Activated naive CD4-positive, alpha-beta T cell (primary cell): ENCODE measurements around the gene GOLGA1.
"Not testable (repeated sequence)": the region's sequence is repeated elsewhere in the genome, so short reads cannot be mapped to it uniquely, and the experiment has no call there.

Experiments
- DNase-seq, 4 experiments: peaks; one replicate each; lab custom pipeline; 2025; lab: John Stamatoyannopoulos, UW

The GOLGA1 gene

DNA sequence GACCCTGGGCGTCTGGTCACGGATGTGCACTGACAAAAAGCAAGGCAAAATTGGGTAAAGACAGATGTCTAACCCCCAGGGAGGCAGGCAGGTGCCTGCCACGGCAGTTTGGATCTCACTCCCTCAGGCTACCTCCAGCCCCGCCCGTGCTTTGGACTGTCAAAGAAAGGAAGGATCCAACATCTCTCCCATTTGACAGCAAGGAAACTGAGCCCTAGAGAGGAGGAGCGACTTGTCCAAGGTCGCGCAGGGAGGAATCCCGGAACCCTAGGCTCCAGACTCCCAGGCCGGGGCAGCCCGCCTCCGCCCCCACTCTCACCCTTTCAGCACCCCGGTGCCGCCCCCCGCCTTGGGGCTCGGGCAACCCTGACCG, 376 bp downstream of the GOLGA1 start:
- no peak for DNase-seq

DNA sequence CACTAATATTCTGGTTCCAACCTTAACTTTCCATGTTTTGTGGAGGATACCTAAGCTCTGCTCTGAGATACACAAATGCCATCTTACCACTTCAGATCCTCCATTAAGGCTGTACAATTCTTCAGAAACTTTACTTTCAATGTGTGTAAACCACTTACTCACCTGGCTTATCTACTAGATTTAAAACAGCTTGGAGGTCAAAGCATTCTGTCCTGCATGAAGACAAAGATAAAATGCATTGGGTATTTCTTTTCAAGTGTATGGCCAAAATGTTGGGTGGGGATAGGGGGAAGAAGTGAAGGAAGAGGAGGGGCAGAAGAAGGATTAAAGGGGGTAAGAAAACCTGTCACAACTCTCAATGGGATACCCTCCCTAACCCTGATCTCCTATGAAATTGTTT, 939 bp downstream of the GOLGA1 start:
- DNase-seq = no peak

DNA sequence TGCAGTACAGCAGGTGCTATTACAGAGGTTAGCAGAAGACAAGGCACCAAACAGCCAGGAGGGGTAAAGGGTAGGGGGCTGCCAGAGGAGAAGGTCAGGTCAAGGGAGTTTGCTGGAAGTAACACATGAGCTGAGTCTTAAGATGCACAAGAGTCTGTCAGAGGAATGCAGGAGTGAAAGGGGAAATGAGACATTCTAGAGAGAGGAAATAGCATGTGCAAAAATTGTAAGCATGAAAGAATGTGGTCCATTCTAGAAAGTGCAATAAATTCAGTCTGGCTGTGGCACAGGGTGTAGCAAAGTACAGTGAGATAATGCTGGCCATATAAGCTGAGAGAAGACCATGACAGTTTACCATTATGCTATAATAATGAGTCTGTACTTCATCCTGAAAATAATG, 6.6 kb downstream of the GOLGA1 start:
- DNase-seq = no peak

DNA sequence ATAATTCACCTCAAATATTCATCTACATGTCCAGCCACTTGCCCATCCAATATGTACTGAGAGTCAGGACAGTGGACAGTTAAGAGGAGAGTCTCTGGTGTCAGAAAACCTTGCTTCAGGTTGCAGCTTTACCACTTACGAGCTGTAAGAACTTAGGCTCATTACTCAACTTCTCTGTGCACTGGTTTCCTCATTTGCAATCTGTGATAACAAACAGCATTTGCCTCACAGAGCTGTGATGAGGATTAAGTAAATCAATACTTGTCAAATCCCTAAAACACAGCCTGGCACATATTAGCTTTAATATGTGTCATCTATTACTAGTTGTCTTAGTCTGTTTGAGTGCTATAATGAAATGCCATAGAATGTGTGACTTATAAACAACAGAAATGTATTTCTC, 8.6 kb downstream of the GOLGA1 start:
- DNase-seq = no peak

DNA sequence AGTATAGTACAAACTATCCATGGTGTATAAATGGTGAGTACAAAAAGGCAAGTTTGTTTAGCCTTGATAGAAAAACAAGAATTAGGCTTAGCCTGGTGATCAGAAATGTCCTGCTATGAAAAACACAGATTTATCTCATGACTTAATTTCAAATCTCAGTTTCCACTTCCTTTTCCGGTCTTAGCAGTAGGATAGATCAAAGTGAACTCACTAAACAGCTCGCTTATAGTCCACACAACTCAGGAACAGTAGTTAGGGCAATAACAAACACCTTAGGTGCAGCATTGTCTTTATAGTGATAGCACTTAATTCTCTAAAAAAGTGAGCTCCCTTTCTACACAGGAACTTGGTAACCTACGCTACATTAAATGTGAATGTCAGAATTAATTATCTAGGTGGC, 11.4 kb downstream of the GOLGA1 start:
- no peak for DNase-seq

DNA sequence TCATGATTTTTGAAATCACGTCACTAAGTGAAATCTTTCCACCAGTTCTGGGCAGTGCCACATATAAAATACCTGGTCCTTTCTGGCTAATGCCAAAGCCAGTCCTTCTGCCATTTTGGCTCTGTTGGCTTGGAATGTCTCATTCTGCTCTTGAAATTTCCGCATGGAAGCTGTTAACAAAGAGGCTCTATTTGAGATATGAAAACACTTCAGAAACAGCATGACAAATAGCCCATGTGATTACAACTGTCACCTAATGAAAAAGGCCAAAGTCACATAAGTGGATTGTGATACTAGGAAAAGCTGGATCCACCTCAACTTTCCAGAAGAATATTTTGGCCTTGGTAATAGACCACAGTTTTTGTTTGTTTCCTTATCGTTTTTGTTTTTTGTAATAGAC, 12.8 kb downstream of the GOLGA1 start:
- DNase-seq = no peak

DNA sequence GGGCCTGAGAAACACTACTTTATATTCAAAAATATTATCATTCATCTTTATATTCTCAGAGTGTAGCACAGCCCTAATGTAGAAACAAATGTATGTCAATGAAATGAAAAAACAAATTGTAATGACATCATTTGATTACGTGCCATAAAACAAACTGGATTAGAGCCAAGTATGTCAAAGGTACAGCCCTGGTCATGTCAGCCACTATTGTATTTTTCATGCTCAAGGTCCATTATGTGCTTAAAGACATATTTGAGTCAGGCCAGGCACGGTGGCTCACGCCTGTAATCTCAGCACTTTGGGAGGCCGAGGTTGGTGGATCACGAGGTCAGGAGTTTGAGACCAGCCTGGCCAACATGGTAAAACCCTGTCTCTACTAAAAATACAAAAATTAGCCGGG, 20.5 kb downstream of the GOLGA1 start:
- DNase-seq = not testable (repeated sequence)

DNA sequence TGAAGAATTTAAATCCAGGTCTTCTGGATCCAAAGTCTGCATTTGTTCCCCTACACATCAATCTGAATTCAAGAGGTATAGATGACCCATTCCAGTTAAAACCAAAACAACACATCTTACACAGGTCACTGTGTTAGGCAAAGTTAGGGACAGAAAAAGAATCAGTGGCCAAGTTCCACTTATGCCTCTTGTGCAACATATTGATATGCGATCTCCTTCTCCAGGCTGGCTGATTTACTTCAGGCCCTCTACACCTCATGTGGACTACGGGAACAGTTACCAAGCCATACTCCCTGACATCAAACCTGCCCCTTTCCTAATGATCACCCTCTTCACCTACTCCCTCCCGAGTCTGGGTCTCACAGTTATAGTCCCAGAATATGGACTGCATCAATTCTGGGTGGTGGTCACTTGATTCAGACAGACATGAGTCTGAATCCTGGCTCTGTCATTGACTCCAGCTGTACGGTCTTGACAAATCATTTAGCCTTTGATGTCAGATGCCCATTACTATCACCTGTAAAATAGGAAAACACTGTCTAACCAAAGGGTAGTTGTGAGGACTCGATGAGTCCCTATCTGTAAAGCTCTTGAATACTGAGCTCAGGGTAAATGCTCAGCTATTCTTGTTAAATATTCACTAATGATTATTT, 26.0 kb downstream of the GOLGA1 start:
- DNase-seq = no peak

DNA sequence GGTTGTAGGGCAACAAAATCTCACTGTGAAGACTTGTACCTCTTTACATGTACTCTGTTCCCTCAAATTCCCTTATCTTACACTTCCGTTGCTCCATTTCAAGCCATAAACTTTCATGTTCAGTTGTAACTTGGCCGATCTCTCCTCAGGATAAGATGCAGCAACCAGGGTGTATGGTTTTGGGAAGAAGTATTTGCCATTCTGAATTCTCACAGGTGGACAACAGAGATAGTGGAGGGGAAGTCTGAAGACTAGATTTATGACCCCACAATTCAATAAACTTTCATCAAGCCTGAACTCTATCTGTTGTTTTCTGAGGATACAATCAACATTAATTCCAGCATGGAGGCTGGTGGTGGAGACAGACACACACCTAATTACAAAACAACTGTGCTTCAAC, 27.5 kb downstream of the GOLGA1 start:
- no peak for DNase-seq

DNA sequence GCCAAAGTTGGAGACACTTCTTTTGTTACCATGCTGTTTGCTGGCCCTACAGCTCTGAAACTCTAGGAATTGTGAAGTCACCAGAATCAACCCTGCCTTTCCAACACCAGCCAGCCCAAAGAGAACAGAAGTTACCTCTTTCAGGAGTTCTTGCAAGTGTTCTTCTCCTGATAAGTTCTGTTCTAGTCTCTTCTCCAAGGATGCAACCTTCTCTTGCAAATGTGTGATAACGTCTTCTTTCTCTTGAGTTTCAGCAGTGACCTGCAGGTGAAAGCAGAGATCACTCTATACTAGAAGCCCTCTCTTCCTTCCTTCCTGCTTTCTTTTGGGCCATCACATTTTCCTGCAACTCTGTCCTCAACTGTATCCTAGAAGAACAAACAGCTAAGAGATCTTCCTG, 29.1 kb downstream of the GOLGA1 start:
- DNase-seq = no peak

DNA sequence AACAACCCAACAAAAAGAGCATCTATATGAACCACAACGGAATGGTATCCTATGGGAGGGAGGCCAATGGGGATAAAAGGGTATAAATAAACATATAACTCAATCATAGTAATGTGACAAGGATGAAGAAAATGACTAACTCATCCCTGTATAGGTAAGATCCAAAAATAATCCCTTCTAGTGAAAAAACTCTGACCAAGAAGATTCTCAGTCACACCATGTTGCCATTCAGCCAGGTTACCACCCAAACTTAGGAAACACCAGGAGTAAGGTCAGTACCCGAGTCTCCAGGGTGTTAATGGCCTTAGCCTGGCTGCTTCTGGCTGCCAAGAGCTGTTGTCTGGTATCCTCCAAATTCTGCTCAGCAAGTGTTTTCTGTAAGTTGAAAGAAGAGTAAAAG, 32.8 kb downstream of the GOLGA1 start:
- DNase-seq = no peak

DNA sequence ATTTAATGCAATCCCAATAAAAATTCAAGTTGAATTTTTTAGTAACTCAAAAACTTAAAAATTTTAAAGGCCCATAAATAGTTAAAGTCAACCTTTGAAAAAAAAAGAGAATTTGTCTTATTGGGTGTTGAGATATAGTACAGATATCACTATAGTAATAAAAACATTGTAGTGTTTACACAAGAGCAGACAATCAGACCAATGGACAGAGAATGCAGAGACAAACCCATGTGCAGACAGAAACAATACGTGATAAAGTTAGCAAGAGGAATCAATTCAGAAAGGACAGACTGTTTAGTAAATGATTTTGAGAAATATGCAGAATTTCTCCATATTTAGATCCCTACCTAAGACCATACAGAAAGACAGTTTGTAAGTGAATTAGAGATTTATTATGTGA, 33.9 kb downstream of the GOLGA1 start:
- DNase-seq = no peak

DNA sequence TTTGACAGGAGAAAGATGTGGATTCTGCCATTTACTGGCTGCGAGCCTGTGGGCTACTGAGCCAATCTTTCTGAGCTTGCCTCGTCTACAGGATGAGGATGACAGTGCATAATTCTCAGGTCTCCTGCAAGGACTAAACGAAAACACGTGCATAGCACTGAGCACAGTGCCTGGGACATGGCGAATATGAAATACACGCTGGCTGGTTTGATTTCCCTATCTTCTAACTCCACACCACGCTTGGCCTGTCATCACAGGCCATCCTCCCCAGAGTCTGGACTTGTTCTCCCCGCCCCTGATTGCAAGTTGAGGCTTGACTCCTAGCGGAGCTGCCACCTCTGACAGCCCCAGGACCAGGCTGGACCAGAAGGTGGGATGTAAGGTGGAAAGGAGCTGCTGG, 41.0 kb downstream of the GOLGA1 start:
- DNase-seq = no peak

DNA sequence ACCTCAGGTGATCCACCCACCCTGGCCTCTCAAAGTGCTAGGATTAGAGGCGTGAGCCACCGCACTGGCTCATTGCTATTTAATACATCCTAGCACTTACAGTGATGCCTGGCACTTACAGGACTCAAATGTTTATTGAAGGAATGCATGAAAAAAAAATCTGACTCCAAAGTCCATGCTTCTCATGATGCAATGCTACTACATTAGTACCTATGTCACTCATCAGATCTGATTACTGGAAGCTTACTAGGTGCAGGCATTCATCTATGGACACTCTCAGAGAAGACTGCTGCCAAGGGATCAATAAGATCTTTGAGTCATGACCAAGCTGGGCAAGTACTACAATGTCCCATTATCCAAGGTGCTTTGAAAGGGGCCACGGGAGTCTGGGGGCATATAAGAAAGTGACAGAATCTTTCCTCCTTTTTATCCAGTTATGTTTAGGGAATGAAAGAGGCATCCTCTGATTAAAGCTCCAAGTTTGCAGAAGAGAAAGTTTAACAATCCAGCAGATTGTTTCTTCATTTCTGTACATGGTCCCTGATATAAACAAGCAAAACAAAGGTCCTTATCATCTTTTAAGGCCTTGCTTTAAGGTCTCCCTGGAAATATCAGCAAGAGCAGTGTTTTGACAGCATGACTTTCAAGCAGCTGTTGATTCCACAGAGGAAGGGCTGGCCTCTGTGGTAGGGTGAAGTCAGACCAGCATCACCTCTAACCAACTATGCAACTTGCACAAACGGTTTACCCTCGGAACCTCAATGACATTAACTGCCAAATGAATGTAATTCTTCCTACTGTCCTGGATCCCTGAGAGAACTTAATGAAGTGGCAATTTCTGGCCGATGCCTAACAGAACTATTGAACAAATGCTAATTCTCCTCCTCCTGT, 43.1 kb downstream of the GOLGA1 start:
- no peak for DNase-seq

DNA sequence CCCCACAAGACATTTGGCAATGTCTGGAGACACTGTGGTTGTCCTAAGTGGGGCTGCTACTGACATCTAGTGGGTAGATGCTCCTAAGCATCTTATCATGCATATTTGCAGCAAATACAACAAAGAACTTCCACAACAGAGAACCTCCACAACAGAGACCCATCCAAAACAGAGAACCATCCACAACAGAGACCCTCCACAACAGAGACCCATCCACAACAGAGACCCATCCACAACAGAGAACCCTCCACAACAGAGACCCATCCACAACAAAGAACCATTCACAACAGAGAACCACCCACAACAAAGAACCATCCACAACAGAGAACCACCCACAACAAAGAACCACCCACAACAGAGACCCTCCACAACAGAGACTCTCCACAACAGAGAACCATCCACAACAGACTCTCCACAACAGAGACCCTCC, 46.1 kb downstream of the GOLGA1 start:
- DNase-seq = peak in 2 of 4 experiments; percentile 7 to 19

DNA sequence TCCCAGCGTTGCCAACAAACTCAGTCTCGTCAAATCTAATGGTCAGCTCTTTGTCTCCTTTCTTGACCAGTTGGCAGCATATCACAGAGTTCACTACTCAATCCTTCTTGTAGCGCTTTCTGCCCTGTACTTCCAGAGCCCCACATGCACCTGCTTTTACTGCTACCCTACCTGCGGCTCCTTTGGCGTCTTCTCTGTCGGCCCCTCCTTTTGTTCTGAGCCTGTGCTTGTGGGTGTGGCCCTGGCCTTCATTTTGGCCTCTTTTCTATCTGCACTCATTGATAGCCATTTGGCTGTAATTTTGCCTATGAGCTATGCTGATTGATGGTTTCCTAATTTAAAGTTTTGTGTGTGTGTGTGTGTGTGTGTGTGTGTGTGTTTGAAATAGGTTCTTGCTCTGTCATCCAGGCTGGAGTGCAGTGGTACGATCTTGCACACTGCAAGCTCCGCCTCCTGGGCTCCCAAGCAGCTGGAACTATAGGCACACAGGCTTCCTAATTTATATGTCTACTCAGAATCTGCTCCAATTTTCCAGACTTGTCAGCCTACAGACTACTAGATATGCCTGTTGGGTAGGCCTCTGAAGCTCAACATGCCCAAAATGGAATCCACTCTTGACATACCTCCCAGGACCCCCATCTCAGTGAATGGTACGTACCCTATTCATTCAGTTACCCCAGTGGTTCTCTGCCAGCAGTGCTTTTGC, 46.7 kb downstream of the GOLGA1 start:
- no peak for DNase-seq

DNA sequence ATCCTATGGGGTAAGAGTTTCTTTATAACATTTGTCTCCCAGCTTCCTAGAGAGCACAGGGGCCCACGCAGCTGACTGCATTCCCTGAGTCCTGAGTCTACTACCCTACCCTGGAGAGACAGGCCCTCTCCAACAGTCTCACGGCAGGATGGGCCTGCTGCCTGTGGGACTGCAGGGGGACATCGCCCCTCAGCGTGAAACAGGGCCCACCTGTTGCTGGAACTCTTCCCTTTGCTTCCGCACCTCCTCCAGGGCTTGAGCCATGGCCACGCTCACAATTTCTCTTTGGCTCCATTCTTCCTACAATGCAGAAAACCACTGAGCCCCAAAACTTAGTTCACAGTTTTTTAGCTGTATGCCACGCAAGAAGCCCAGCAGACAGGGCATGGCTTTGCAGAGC, 50.7 kb downstream of the GOLGA1 start:
- no peak for DNase-seq

DNA sequence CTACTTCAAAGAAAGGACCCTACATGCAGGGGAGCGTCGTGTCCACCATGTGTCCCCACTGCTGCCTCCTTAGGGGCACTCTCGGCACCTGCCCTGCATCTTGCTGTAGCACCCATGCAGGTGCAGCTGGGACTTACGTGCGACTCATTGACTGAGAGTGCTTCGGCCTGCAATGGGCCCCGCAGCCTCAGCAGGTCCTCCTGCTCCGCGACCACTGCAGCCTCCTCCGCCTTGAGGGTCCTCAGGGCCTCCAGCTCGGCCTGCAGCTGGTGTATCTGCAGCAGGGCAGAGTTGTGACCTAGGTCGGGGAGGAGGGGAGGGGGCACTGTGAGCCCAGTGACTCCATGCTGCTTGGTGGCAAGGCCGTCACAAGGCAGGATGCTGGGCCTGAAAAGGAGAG, 51.9 kb downstream of the GOLGA1 start:
- DNase-seq = no peak

DNA sequence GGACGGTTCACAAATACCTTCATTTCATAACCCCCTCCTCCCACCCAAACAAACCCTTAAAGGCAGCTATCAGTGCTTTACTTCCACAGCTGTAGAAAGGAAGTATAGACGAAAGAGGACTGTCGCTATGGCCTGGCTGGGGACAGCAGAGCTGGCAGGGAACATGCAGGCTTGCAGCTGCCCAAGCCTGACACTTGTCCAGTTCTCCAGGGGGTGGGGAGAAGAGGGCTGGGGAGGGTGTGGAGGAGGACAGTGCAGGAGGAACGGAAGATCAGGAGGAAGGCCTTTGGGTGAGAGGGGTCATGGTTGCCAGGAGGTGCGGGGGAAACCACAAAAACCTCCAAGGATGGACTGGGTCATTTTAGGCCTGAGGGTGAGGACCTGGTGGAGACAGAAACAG, 53.1 kb downstream of the GOLGA1 start:
- DNase-seq = no peak

DNA sequence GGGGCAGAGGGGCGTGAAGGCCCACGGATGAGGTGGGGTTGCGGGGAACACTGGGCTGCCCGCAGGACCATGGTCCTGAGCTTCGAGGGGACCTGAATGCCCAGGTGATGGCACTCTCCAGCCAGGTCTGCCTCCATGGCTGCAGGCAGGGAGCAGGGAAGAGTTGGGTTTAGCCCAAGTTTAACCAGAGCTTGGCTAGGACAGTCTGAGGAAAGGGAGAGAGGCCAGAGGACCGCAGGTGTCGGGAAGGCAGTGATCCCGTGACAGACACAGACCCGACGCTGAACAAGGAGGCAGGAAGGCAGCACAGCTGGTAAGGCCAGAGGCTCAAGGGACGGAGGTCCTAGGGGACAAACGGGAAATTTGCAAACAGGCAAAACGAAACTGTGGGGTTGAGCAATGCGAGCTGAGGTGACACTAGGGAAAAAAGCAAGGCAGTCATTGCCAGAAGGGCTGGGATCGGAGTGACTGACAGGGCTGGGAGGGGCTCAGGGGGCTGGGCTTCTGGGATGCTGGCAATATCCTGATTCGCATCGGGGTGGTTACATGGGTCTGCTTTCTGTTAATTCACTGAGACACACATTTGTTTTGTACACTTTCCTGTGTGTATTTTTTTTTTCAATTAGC, 53.9 kb downstream of the GOLGA1 start:
- DNase-seq = no peak

DNA sequence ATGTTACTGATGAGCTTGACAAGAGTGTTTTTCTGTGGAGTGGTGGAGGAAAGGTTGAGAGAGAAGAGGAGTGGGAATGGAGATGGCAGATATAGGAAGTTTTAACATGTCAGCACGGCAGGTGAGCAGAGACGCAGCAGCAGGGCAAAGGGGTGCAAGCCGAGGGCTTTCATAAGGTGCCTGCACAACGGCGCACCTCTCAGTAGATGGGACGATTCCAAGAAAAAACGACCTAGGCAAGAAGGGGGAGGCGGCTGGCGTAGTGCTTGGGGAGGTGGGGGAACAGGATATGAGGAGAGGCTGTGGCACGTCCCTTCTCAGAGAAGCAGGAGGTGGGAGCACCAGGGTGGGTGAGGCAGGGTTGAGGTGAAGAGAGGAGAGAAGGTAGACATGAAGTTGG, 54.4 kb downstream of the GOLGA1 start:
- DNase-seq = no peak

DNA sequence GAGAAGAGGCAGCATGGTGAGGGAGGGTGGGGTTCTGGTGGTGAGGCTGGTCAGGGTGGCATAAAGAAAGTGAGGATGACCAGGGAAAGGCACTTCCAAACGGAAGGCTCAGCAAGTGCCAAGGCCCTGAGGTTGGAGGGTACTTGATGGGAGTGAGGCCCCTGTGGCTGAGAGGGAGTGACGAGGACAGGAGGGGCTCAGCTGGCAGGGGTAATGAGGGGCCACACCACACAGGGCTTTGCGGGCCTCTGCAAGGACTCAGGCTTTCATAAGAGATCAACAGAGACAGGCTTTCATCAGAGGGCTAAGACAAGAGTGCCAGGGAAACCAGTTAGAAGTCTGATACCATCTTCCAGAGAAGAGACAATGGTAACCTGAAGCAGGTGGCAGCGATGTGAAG, 55.3 kb downstream of the GOLGA1 start:
- DNase-seq = no peak

DNA sequence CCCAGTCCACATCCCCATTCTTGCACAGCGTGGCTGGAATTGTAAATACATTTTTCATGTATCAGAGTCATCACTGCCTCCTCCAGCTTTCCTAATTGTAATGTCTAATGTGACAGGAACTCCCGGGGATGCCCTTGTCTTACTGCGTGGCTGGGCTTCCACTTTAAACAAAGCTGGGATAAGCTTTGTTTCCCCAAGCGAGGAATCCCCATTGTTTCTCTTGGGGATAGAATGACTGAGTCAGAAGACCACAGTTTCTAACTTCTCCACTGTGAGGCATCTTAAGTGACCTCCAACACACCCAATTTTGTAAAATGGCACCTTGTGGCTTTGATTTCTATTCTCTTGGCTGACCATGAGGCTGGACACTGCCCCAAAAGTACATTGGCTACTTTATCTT, 56.5 kb downstream of the GOLGA1 start:
- no peak for DNase-seq
